ENCODE results near the gene LIFR. TPM values are rescaled to one million over a fixed set of nuclear protein-coding genes. Genes with fewer than 3 reads are reported as not detected.

The LIFR gene
- total RNA-seq, 1 donor = 39.8 TPM

GRCh38 chr5:38585816-38586215 lies 29.4 kb upstream of the LIFR start:
- Histone ChIP-seq H4K20me1 (ENCODE audit: insufficient read depth, low read length) (no peaks in the 10 kb centered on the region), H3K79me2 (ENCODE audit: insufficient read depth, low read length) (no peaks in the 10 kb centered on the region), H3K9me3 (ENCODE audit: low read depth, low read length) (no peaks in the 10 kb centered on the region), H3K4me2 (ENCODE audit: insufficient read depth, low read length) (no peak overlapping the region), H3K27me3 (ENCODE audit: insufficient read depth, low read length) (peaks cover 21% of the 10 kb centered on the region), H3K4me3 (ENCODE audit: insufficient read depth, low read length) (no peak overlapping the region), H2AFZ (ENCODE audit: low read length) (peak overlapping the region; percentile 4), H3K27ac (ENCODE audit: low read depth, low read length) (no peak overlapping the region), H3K36me3 (ENCODE audit: insufficient read depth, low read length) (no peaks in the 10 kb centered on the region), H3K4me1 (ENCODE audit: insufficient read depth, low read length) (peaks cover 5% of the 10 kb centered on the region)
- no peak for TF ChIP-seq CTCF (IDR thresholded peaks at IDR 0.05; ENCODE audit: extremely low read depth, low read depth, low read length)
- no peak for DNase-seq (ENCODE audit: insufficient read length, low spot score, missing footprints)

- H3K4me2 ChIP-seq (ENCODE audit: insufficient read depth, low read length) = no peak overlapping the region
- H3K27ac ChIP-seq (ENCODE audit: low read depth, low read length) = no peak overlapping the region
- no peak for TF ChIP-seq CTCF (IDR thresholded peaks at IDR 0.05; ENCODE audit: extremely low read depth, low read depth, low read length)
- H4K20me1 ChIP-seq (ENCODE audit: insufficient read depth, low read length) = no peaks in the 10 kb centered on the region
- no peak overlapping the region for H2AFZ ChIP-seq (ENCODE audit: low read length)
- DNase-seq (ENCODE audit: insufficient read length, low spot score, missing footprints) = no peak
- no peaks in the 10 kb centered on the region for H3K36me3 ChIP-seq (ENCODE audit: insufficient read depth, low read length)
- no peaks in the 10 kb centered on the region for H3K79me2 ChIP-seq (ENCODE audit: insufficient read depth, low read length)
- peaks cover 25% of the 10 kb centered on the region for H3K27me3 ChIP-seq (ENCODE audit: insufficient read depth, low read length)
- no peaks in the 10 kb centered on the region for H3K9me3 ChIP-seq (ENCODE audit: low read depth, low read length)
- peaks cover 5% of the 10 kb centered on the region for H3K4me1 ChIP-seq (ENCODE audit: insufficient read depth, low read length)
- H3K4me3 ChIP-seq (ENCODE audit: insufficient read depth, low read length) = no peak overlapping the region
Observed at GRCh38 chr5:38583500-38583899, 27.1 kb upstream of the LIFR start.

- peaks cover 5% of the 10 kb centered on the region for H3K4me1 ChIP-seq (ENCODE audit: insufficient read depth, low read length)
- DNase-seq (ENCODE audit: insufficient read length, low spot score, missing footprints) = no peak
- no peak overlapping the region for H3K27ac ChIP-seq (ENCODE audit: low read depth, low read length)
- H3K9me3 ChIP-seq (ENCODE audit: low read depth, low read length) = no peaks in the 10 kb centered on the region
- H3K27me3 ChIP-seq (ENCODE audit: insufficient read depth, low read length) = peaks cover 25% of the 10 kb centered on the region
- no peak for TF ChIP-seq CTCF (IDR thresholded peaks at IDR 0.05; ENCODE audit: extremely low read depth, low read depth, low read length)
- peak overlapping the region; percentile 42 for H3K4me2 ChIP-seq (ENCODE audit: insufficient read depth, low read length)
- H3K36me3 ChIP-seq (ENCODE audit: insufficient read depth, low read length) = no peaks in the 10 kb centered on the region
- H3K79me2 ChIP-seq (ENCODE audit: insufficient read depth, low read length) = no peaks in the 10 kb centered on the region
- H2AFZ ChIP-seq (ENCODE audit: low read length) = peak overlapping the region; percentile 71
- H4K20me1 ChIP-seq (ENCODE audit: insufficient read depth, low read length) = no peaks in the 10 kb centered on the region
- H3K4me3 ChIP-seq (ENCODE audit: insufficient read depth, low read length) = peak overlapping the region; percentile 37
Observed at GRCh38 chr5:38582975-38583319, 26.5 kb upstream of the LIFR start.

- TF ChIP-seq CTCF (IDR thresholded peaks at IDR 0.05; ENCODE audit: extremely low read depth, low read depth, low read length) = no peak
- peak overlapping the region; percentile 42 for H3K4me2 ChIP-seq (ENCODE audit: insufficient read depth, low read length)
- H2AFZ ChIP-seq (ENCODE audit: low read length) = peak overlapping the region; percentile 71
- peaks cover 5% of the 10 kb centered on the region for H3K4me1 ChIP-seq (ENCODE audit: insufficient read depth, low read length)
- no peaks in the 10 kb centered on the region for H3K9me3 ChIP-seq (ENCODE audit: low read depth, low read length)
- no peaks in the 10 kb centered on the region for H4K20me1 ChIP-seq (ENCODE audit: insufficient read depth, low read length)
- H3K27me3 ChIP-seq (ENCODE audit: insufficient read depth, low read length) = peaks cover 27% of the 10 kb centered on the region
- peak overlapping the region; percentile 37 for H3K4me3 ChIP-seq (ENCODE audit: insufficient read depth, low read length)
- no peaks in the 10 kb centered on the region for H3K36me3 ChIP-seq (ENCODE audit: insufficient read depth, low read length)
- no peak for DNase-seq (ENCODE audit: insufficient read length, low spot score, missing footprints)
- H3K79me2 ChIP-seq (ENCODE audit: insufficient read depth, low read length) = no peaks in the 10 kb centered on the region
- H3K27ac ChIP-seq (ENCODE audit: low read depth, low read length) = no peak overlapping the region
Observed at GRCh38 chr5:38582293-38582974, 26.0 kb upstream of the LIFR start.

Measured in osteoblast (primary cell).